Smooth muscle cell (in vitro differentiated cells): ENCODE data around the gene TMEM109. TPM values are rescaled to one million over a fixed set of nuclear protein-coding genes. Genes with fewer than 3 reads are reported as not detected.
A peak's percentile ranks its signal among the peaks of the same experiment; 100 is the strongest.

Source experiments
- DNase-seq: peaks from one replicate; lab custom pipeline; 2025; ENCODE audit not compliant: unreplicated experiment; lab: John Stamatoyannopoulos, UW
- H2AFZ ChIP-seq: fragments of 200-600 bp; sonication (generic); 2 replicates; pipeline ENCODE4 v1.6.0; 2016; ENCODE audit warnings: antibody characterized with exemption, low read depth, mild to moderate bottlenecking
- H3F3A ChIP-seq: fragments of 200-600 bp; sonication (generic); 2 replicates; pipeline ENCODE4 v1.6.0; 2017; ENCODE audit warnings: antibody characterized with exemption, low read depth
- H3K27ac ChIP-seq: fragments of 200-600 bp; sonication (generic); 2 replicates; pipeline ENCODE4 v1.5.1; 2016; ENCODE audit warnings: low read depth, mild to moderate bottlenecking
- H3K27me3 ChIP-seq: fragments of 200-600 bp; sonication (generic); 2 replicates; pipeline ENCODE4 v1.6.1; 2016; ENCODE audit warnings: low read depth, mild to moderate bottlenecking
- H3K36me3 ChIP-seq: fragments of 200-600 bp; sonication (generic); 2 replicates; pipeline ENCODE4 v1.5.1; 2016; ENCODE audit warnings: low read depth
- H3K4me1 ChIP-seq: fragments of 200-600 bp; sonication (generic); 2 replicates; pipeline ENCODE4 v1.5.1; 2016; ENCODE audit warnings: low read depth
- H3K4me2 ChIP-seq: fragments of 200-600 bp; sonication (generic); 2 replicates; pipeline ENCODE4 v1.6.0; 2016; ENCODE audit warnings: mild to moderate bottlenecking
- H3K4me3 ChIP-seq: fragments of 200-600 bp; sonication (generic); 2 replicates; pipeline ENCODE4 v1.5.1; 2016; ENCODE audit warnings: mild to moderate bottlenecking
- H3K79me2 ChIP-seq: fragments of 200-600 bp; sonication (generic); 2 replicates; pipeline ENCODE4 v1.6.0; 2016; ENCODE audit warnings: low read depth, mild to moderate bottlenecking
- H3K9ac ChIP-seq: fragments of 200-600 bp; sonication (generic); 2 replicates; pipeline ENCODE4 v1.6.0; 2016; ENCODE audit warnings: low read depth
- H3K9me3 ChIP-seq: fragments of 200-600 bp; sonication (generic); replicated peaks from 2 replicates; pipeline ENCODE4 v1.5.1; 2016; ENCODE audit warnings: low read depth
- H4K20me1 ChIP-seq: fragments of 200-600 bp; sonication (generic); 2 replicates; pipeline ENCODE4 v1.6.0; 2016; ENCODE audit warnings: low read depth
- CTCF ChIP-seq: fragments of 200-600 bp; sonication (generic); IDR thresholded peaks from 2 replicates; pipeline ENCODE4 v1.5.1; 2017; ENCODE audit warnings: borderline replicate concordance, mild to moderate bottlenecking, antibody characterized with exemption; ENCODE audit not compliant: insufficient read depth, poor library complexity, severe bottlenecking
- WGBS: methylation state at CpG from one replicate; pipeline ENCODE4 v1.1.7; 2016; ENCODE audit warnings: low lambda C conversion rate; 5-methylcytosine and 5-hydroxymethylcytosine counted together
- polyA plus RNA-seq: library from polyadenylated mRNA; unstranded; fragments of >200 nt; fragmentation: Nextera tagmentation; extraction: Ambion mirVana; gene quantifications from 2 replicates; pipeline ENCODE4 v1.2.1, GENCODE V29; 2016
- total RNA-seq: library from RNA; depleted of rRNA; stranded (reverse); fragments of >200 nt; gene quantifications from 2 replicates; pipeline ENCODE4 v1.2.3, GENCODE V29; 2014

TMEM109 gene
- total and polyA plus RNA-seq, 2 experiments from 2014 or later = 19.8 to 107 TPM

DNA sequence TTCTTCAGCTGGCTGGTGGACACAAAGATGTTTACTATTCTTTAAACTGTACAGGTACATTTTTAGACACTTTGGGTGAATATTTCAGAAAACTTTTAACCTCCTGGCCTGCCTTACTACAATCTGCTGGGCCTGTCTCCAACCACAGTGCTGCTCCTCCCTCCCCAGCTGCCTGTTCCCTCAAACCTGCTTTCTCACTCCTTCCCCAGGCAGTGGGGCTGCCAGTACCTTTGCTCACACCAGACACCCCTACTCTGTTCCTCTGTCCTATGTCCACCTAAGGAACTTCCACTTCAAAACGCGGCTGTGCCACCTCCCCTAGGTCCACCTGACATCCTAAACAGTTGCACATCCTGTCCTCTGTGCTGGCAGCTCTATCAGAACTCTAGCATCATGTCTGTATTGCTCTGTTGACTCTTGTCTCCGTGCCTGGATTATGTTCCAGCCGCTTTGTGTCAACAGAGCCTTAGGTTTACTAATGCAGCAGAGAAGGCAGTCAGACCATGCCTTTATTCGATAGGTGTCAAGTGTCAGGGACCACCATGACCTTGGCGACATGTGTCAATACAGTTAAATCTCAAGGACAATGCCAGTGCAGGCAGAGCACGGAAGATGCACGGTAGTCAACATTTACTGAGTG is 33.2 kb upstream of the TMEM109 start:
- Histone ChIP-seq H3K9me3 (no peaks in the 10 kb centered on the region), H3K27ac (no peak overlapping the region), H4K20me1 (no peaks in the 10 kb centered on the region), H3K36me3 (no peaks in the 10 kb centered on the region), H3K27me3 (no peaks in the 10 kb centered on the region), H3K9ac (no peak overlapping the region), H3K79me2 (no peaks in the 10 kb centered on the region), H2AFZ (no peak overlapping the region), H3F3A (no peaks in the 10 kb centered on the region), H3K4me3 (no peak overlapping the region), H3K4me1 (no peaks in the 10 kb centered on the region), H3K4me2 (no peak overlapping the region)
- 94% methylated on average over 8 of the region's 8 CpGs for WGBS
- DNase-seq = no peak
- TF ChIP-seq CTCF = no peak

DNA sequence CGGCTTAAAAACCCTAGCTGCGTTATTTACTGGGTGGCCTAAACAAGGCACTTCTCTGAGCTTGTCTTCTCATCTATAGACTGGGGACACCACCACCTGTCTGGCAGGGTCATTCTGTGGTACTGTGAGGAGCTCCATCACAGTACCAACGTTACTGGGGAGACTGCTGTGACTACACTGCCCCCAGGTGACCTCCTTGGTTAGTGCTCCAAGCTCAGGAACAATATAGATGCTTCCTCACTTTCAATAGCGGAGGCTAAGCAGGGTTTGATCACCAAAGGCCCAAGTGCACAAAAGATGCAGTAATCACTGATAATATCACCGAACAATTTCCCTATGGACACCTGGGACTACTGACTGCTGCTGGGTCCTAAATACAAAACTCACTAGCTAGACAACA is 26.4 kb upstream of the TMEM109 start:
- TF ChIP-seq CTCF = peak; percentile 29
- H3K79me2 ChIP-seq = no peaks in the 10 kb centered on the region
- no peak overlapping the region for H3K4me3 ChIP-seq
- no peaks in the 10 kb centered on the region for H3K27me3 ChIP-seq
- H3K9me3 ChIP-seq = no peaks in the 10 kb centered on the region
- WGBS = 69% methylated on average over 5 of the region's 5 CpGs
- H3K27ac ChIP-seq = no peak overlapping the region
- no peak overlapping the region for H3K4me2 ChIP-seq
- H3K4me1 ChIP-seq = no peaks in the 10 kb centered on the region
- no peak for DNase-seq
- no peaks in the 10 kb centered on the region for H3F3A ChIP-seq
- no peaks in the 10 kb centered on the region for H4K20me1 ChIP-seq
- no peak overlapping the region for H3K9ac ChIP-seq
- H2AFZ ChIP-seq = no peak overlapping the region
- H3K36me3 ChIP-seq = no peaks in the 10 kb centered on the region

GRCh38 chr11:60889869-60890311 is 24.1 kb upstream of the TMEM109 start:
- no peak overlapping the region for H2AFZ ChIP-seq
- no peak overlapping the region for H3K9ac ChIP-seq
- no peak overlapping the region for H3K4me3 ChIP-seq
- no peak overlapping the region for H3K27ac ChIP-seq
- 81% methylated on average over 6 of the region's 6 CpGs for WGBS
- H4K20me1 ChIP-seq = no peaks in the 10 kb centered on the region
- no peak for DNase-seq
- no peaks in the 10 kb centered on the region for H3F3A ChIP-seq
- H3K79me2 ChIP-seq = no peaks in the 10 kb centered on the region
- no peaks in the 10 kb centered on the region for H3K27me3 ChIP-seq
- H3K4me1 ChIP-seq = no peaks in the 10 kb centered on the region
- no peaks in the 10 kb centered on the region for H3K9me3 ChIP-seq
- no peak for TF ChIP-seq CTCF
- peaks cover 7% of the 10 kb centered on the region for H3K36me3 ChIP-seq
- no peak overlapping the region for H3K4me2 ChIP-seq

GRCh38 chr11:60890696-60891095 is 23.3 kb upstream of the TMEM109 start:
- no peak for TF ChIP-seq CTCF
- Histone ChIP-seq H3K79me2 (no peaks in the 10 kb centered on the region), H3K4me2 (no peak overlapping the region), H3K27me3 (no peaks in the 10 kb centered on the region), H3K27ac (no peak overlapping the region), H3F3A (no peaks in the 10 kb centered on the region), H2AFZ (no peak overlapping the region), H3K4me3 (no peak overlapping the region), H3K9me3 (no peaks in the 10 kb centered on the region), H3K4me1 (no peaks in the 10 kb centered on the region), H3K9ac (no peak overlapping the region), H3K36me3 (peaks cover 10% of the 10 kb centered on the region), H4K20me1 (no peaks in the 10 kb centered on the region)
- WGBS = 94% methylated on average over 5 of the region's 5 CpGs
- no peak for DNase-seq
